T-helper 1 cell treated with Interleukin-12 subunit alpha and Interleukin-12 subunit beta and Interleukin-4 antibody, amounts not matched to agents 30 μg/mL and 1 μg/mL, for 36 hours (primary cell): ENCODE data around the gene UMAD1.
A peak's percentile ranks its signal among the peaks of the same experiment; 100 is the strongest.

Experiments used
- H3K27ac Mint-ChIP-seq: one replicate; pipeline ENCODE4 v1.8.0; 2021; ENCODE audit warnings: mild to moderate bottlenecking, mixed read lengths
- H3K27me3 Mint-ChIP-seq: one replicate; pipeline ENCODE4 v1.8.0; 2021; ENCODE audit warnings: low read depth, mixed read lengths
- H3K36me3 Mint-ChIP-seq: one replicate; pipeline ENCODE4 v1.8.0; 2021; ENCODE audit warnings: low read depth, mixed read lengths
- H3K4me1 Mint-ChIP-seq: one replicate; pipeline ENCODE4 v1.8.0; 2021; ENCODE audit warnings: low read depth, mixed read lengths
- H3K4me3 Mint-ChIP-seq: one replicate; pipeline ENCODE4 v1.8.0; 2021; ENCODE audit warnings: mild to moderate bottlenecking, moderate library complexity, mixed read lengths
- H3K9me3 Mint-ChIP-seq: one replicate; pipeline ENCODE4 v1.8.0; 2021; ENCODE audit warnings: mixed read lengths

UMAD1 gene

GRCh38 chr7:7640221-7641128 is at the start of gene UMAD1:
UMAD1 (plus strand) TSS chr7:7640752; CDS start chr7:7673372, 32,620 bp downstream.
- peak within 1 kb of the TSS; percentile 96 for H3K4me3 Mint-ChIP-seq
- H3K27me3 Mint-ChIP-seq = no peaks in the 10 kb centered on the region
- peaks cover 27% of the 10 kb centered on the region for H3K4me1 Mint-ChIP-seq
- peak within 1 kb of the TSS; percentile 99 for H3K27ac Mint-ChIP-seq
- peaks cover 21% of the 10 kb centered on the region for H3K36me3 Mint-ChIP-seq
- H3K9me3 Mint-ChIP-seq = no peaks in the 10 kb centered on the region

GRCh38 chr7:7595451-7595850 is 45.1 kb upstream of the UMAD1 start:
- Mint-ChIP-seq H3K36me3 (peaks cover 21% of the 10 kb centered on the region), H3K4me3 (no peak overlapping the region)

GRCh38 chr7:7596176-7596575 is 44.4 kb upstream of the UMAD1 start:
- Mint-ChIP-seq H3K36me3 (peaks cover 23% of the 10 kb centered on the region), H3K9me3 (peaks cover 15% of the 10 kb centered on the region), H3K27ac (no peak overlapping the region), H3K27me3 (no peaks in the 10 kb centered on the region), H3K4me1 (peaks cover 2% of the 10 kb centered on the region), H3K4me3 (no peak overlapping the region)

More at GRCh38 chr7:7595451-7595850, 45.1 kb upstream of the UMAD1 start:
- Mint-ChIP-seq H3K9me3 (peaks cover 8% of the 10 kb centered on the region), H3K27ac (no peak overlapping the region), H3K27me3 (no peaks in the 10 kb centered on the region), H3K4me1 (peaks cover 5% of the 10 kb centered on the region)

- Mint-ChIP-seq H3K9me3 (no peaks in the 10 kb centered on the region), H3K4me3 (no peak overlapping the region), H3K4me1 (no peaks in the 10 kb centered on the region), H3K27ac (no peak overlapping the region), H3K36me3 (peaks cover 9% of the 10 kb centered on the region), H3K27me3 (no peaks in the 10 kb centered on the region)
Measured at GRCh38 chr7:7607010-7607409, 33.5 kb upstream of the UMAD1 start.

DNA sequence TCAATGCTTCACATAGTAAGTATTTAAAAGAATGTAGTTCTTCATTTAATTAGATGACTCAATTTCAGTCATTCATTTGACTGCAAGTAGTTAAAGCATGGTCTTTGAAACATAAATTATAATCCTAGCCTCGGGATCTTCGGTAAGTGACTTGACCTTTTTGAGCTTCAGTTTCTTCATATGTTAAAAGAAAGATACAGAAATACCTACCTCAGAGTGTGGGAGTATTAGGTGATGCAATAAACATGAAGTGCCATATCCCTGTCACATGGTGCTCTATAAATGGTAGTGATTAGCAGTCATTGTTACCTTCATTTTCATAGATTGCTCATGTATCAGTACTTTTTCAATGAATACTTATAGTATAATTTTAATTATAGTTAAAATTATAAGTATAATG is 31.2 kb upstream of the UMAD1 start:
- H3K27me3 Mint-ChIP-seq = no peaks in the 10 kb centered on the region
- no peak overlapping the region for H3K27ac Mint-ChIP-seq
- H3K36me3 Mint-ChIP-seq = peaks cover 9% of the 10 kb centered on the region
- no peak overlapping the region for H3K4me3 Mint-ChIP-seq
- H3K4me1 Mint-ChIP-seq = no peaks in the 10 kb centered on the region
- H3K9me3 Mint-ChIP-seq = no peaks in the 10 kb centered on the region

DNA sequence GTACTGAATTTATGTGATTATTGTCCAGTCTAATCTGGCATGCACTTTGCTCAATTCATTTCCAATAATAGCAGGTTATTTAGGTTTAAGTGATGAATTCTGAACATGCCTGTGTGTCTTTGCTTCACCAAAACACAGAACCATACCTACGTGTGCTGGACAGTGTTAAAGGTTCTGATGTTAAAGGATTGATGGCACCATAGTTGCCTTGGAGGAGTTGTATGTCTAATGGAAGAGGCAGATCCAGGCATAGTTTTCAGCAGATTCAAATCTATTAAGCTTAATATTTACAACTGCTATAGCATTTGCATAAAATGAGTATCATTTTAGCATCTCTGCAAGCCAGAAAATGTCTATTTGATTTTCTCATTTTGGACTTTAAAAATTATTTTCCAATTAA is 28.0 kb upstream of the UMAD1 start:
- H3K36me3 Mint-ChIP-seq = peaks cover 6% of the 10 kb centered on the region
- H3K4me1 Mint-ChIP-seq = peaks cover under 1% of the 10 kb centered on the region

GRCh38 chr7:7613210-7613609 is 27.3 kb upstream of the UMAD1 start:
- H3K9me3 Mint-ChIP-seq = no peaks in the 10 kb centered on the region
- H3K4me3 Mint-ChIP-seq = no peak overlapping the region
- H3K27me3 Mint-ChIP-seq = no peaks in the 10 kb centered on the region
- H3K36me3 Mint-ChIP-seq = no peaks in the 10 kb centered on the region
- peaks cover 2% of the 10 kb centered on the region for H3K4me1 Mint-ChIP-seq
- no peak overlapping the region for H3K27ac Mint-ChIP-seq

More for the DNA sequence above, 28.0 kb upstream of the UMAD1 start:
- H3K9me3 Mint-ChIP-seq = no peaks in the 10 kb centered on the region
- no peak overlapping the region for H3K4me3 Mint-ChIP-seq
- H3K27me3 Mint-ChIP-seq = no peaks in the 10 kb centered on the region
- H3K27ac Mint-ChIP-seq = no peak overlapping the region

DNA sequence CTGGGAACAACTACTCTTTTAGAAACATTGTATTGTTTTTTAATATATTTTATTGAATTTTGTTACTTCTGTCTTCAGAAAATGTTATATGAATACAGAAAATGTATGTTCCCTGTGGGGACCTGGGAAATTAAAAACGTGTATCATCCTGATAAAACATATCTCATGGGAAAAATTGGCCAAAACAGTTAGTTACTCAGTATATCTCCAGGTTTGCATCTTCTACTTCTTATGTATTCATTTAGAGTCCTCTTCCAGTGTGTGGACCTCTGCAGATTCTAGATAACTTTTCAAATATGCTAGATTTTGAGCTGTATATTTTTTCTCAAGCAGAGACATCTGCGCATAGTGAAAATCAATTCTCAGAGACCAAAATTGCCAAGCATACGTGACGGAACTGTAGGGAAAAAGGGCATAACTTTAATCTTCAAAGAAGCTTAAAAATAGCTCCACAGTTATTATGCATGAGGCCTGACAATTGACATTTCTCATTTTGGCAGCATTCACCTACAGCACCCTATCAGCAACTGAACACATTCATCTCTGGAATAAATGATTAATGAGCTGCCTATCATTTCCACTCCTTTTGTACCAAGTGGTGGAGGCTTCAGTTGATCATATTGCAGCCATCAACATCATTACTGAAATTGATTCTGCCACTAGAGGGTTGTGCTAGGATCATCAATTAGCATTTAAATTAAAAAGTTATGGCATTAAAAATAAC is 26.4 kb upstream of the UMAD1 start:
- Mint-ChIP-seq H3K4me1 (peaks cover 2% of the 10 kb centered on the region), H3K27me3 (no peaks in the 10 kb centered on the region), H3K9me3 (no peaks in the 10 kb centered on the region), H3K27ac (no peak overlapping the region), H3K36me3 (no peaks in the 10 kb centered on the region), H3K4me3 (no peak overlapping the region)

DNA sequence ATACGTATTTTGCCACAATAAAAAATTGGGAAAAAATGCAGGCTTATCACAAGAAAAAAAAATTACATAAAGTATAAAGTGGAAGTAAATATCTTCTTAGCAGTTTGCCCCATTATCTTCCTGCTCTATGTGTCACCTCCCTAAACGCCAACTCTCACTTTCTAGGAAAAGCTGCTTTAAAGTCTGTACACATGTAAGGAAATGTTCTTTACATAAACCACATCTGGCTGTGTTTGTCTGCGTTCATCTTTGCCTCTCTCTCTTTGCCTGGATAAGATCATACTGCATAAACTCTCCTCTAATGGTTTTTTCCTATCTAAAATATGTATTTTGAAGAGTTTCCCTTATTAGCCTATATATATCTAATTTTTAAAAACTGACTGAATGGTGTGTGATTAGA is 23.0 kb upstream of the UMAD1 start:
- no peaks in the 10 kb centered on the region for H3K36me3 Mint-ChIP-seq
- no peak overlapping the region for H3K4me3 Mint-ChIP-seq
- no peaks in the 10 kb centered on the region for H3K9me3 Mint-ChIP-seq
- peaks cover 2% of the 10 kb centered on the region for H3K4me1 Mint-ChIP-seq
- no peak overlapping the region for H3K27ac Mint-ChIP-seq
- no peaks in the 10 kb centered on the region for H3K27me3 Mint-ChIP-seq

GRCh38 chr7:7618410-7618809 is 22.1 kb upstream of the UMAD1 start:
- Mint-ChIP-seq H3K4me3 (no peak overlapping the region), H3K27me3 (peaks cover 6% of the 10 kb centered on the region), H3K27ac (no peak overlapping the region), H3K36me3 (no peaks in the 10 kb centered on the region), H3K4me1 (peaks cover 2% of the 10 kb centered on the region), H3K9me3 (no peaks in the 10 kb centered on the region)

DNA sequence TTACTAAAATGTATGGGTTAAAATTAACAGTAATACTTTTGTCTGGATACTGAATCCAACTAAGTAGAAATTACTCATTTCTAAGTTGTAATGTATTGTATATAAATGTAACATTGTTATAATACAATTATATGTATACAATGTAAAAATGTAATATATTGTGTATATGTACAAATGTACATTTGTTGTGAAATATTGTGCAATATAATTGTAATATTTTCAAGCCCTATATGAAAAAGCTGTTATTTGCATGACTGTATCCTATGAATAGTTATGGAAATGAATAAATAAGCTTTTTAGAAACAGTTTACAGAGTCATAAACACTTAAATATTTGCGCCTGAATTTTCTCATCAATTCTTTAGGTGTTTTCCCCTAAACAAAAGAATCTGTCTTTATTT is 20.3 kb upstream of the UMAD1 start:
- Mint-ChIP-seq H3K4me3 (no peak overlapping the region), H3K4me1 (peaks cover 2% of the 10 kb centered on the region), H3K27me3 (peaks cover 9% of the 10 kb centered on the region), H3K36me3 (no peaks in the 10 kb centered on the region), H3K9me3 (no peaks in the 10 kb centered on the region), H3K27ac (no peak overlapping the region)

- Mint-ChIP-seq H3K36me3 (no peaks in the 10 kb centered on the region), H3K4me3 (no peak overlapping the region), H3K9me3 (peaks cover under 1% of the 10 kb centered on the region), H3K27ac (no peak overlapping the region), H3K27me3 (peaks cover 9% of the 10 kb centered on the region), H3K4me1 (peaks cover 2% of the 10 kb centered on the region)
Measured at GRCh38 chr7:7620644-7621210, 19.8 kb upstream of the UMAD1 start.

GRCh38 chr7:7628476-7628875 is 12.1 kb upstream of the UMAD1 start:
- H3K9me3 Mint-ChIP-seq = peaks cover 4% of the 10 kb centered on the region
- peaks cover 3% of the 10 kb centered on the region for H3K36me3 Mint-ChIP-seq
- H3K4me1 Mint-ChIP-seq = no peaks in the 10 kb centered on the region
- no peak overlapping the region for H3K4me3 Mint-ChIP-seq
- no peak overlapping the region for H3K27ac Mint-ChIP-seq
- H3K27me3 Mint-ChIP-seq = peaks cover 3% of the 10 kb centered on the region

GRCh38 chr7:7630626-7631329 is 9.8 kb upstream of the UMAD1 start:
- Mint-ChIP-seq H3K36me3 (peaks cover 5% of the 10 kb centered on the region), H3K9me3 (peaks cover 2% of the 10 kb centered on the region), H3K27ac (no peak overlapping the region), H3K4me1 (no peaks in the 10 kb centered on the region), H3K27me3 (no peaks in the 10 kb centered on the region), H3K4me3 (no peak overlapping the region)
